ENCODE measurements around the gene KLHL13.
"Not testable (repeated sequence)": the region's sequence is repeated elsewhere in the genome, so short reads cannot be mapped to it uniquely, and the experiment has no call there.

DNA sequence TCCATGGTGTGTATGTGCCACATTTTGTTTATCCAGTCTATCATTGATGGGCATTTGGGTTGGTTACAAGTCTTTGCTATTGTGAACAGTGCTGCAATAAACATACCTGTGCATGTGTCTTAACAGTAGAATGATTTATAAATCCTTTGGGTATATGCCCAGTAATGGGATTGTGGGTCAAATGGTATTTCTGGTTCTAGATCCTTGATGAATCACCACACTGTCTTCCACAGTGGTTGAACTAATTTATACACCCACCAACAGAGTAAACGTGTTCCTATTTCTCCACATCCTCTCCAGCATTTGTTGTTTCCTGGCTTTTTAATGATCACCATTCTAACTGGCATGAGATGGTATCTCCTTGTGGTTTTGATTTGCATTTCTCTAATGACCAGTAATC, 177.3 kb downstream of the KLHL13 start:
- TF ChIP-seq SIN3A (IDR thresholded peaks at IDR 0.05; ENCODE audit: borderline replicate concordance, insufficient read depth, low read depth, low read length); POLR2AphosphoS5 (IDR thresholded peaks at IDR 0.05; ENCODE audit: low read depth, low read length): not testable (repeated sequence)
- TF ChIP-seq, protein P1, sequence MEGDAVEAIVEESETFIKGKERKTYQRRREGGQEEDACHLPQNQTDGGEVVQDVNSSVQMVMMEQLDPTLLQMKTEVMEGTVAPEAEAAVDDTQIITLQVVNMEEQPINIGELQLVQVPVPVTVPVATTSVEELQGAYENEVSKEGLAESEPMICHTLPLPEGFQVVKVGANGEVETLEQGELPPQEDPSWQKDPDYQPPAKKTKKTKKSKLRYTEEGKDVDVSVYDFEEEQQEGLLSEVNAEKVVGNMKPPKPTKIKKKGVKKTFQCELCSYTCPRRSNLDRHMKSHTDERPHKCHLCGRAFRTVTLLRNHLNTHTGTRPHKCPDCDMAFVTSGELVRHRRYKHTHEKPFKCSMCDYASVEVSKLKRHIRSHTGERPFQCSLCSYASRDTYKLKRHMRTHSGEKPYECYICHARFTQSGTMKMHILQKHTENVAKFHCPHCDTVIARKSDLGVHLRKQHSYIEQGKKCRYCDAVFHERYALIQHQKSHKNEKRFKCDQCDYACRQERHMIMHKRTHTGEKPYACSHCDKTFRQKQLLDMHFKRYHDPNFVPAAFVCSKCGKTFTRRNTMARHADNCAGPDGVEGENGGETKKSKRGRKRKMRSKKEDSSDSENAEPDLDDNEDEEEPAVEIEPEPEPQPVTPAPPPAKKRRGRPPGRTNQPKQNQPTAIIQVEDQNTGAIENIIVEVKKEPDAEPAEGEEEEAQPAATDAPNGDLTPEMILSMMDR (IDR thresholded peaks at IDR 0.05) = not testable (repeated sequence)
